A549 (cell line): ENCODE results near the gene MLPH. TPM values are rescaled to one million over a fixed set of nuclear protein-coding genes. Genes with fewer than 3 reads are reported as not detected.

Experiments
- ATAC-seq, 2 experiments: fragments of 200-7000 bp in 1 of 2; fragments of >200 bp in 1 of 2; cut with Nextera tagmentation in 1 of 2; cut with Tn5 transposase in 1 of 2; 3 replicates each; pipeline versions ENCODE4 v1.8.0 to v1.9.1; 2018 to 2020; ENCODE audit warnings: mild to moderate bottlenecking in 1 of 2, moderate library complexity in 1 of 2
- CTCF ChIA-PET: fragments of 300-600 bp; sonication (Branson Sonifier 250); formaldehyde crosslinking; extraction: SDS; loops from one replicate; lab custom pipeline; 2021; ENCODE audit warnings: antibody characterized with exemption, inconsistent platforms; lab: Yijun Ruan, JAX
- POLR2A ChIA-PET: fragments of 350-600 bp; formaldehyde crosslinking; extraction: SDS; loops from one replicate; lab custom pipeline; 2021; ENCODE audit warnings: antibody characterized with exemption, inconsistent platforms; lab: Yijun Ruan, JAX
- DNase-seq, 2 experiments: peaks; one replicate each; pipeline versions ENCODE4 v3.0.0 to v3.0.0-alpha.2; 2011 to 2016; ENCODE audit warnings: low read depth in 1 of 2, low spot score in 1 of 2
- FAIRE-seq: peaks from 2 replicates; lab custom pipeline; 2011; peaks lifted over from hg19 to GRCh38; lab: Jason Lieb, UNC
- H3K27ac ChIP-seq, 2 experiments: fragments of >200 bp; sonication (Bioruptor Twin); formaldehyde crosslinking; 3 replicates each; pipeline ENCODE4 v1.5.1; 2016 to 2017
- H3K4me1 ChIP-seq: fragments of >200 bp; sonication (Bioruptor Twin); formaldehyde crosslinking; 3 replicates; pipeline ENCODE4 v1.6.1; 2016
- H3K4me2 ChIP-seq: fragments of >200 bp; sonication (Bioruptor Twin); formaldehyde crosslinking; 3 replicates; pipeline ENCODE4 v1.6.1; 2016
- H3K4me3 ChIP-seq: fragments of >200 bp; sonication (Bioruptor Twin); formaldehyde crosslinking; 3 replicates; pipeline ENCODE4 v1.5.1; 2016
- H3K9me3 ChIP-seq: fragments of >200 bp; sonication (Bioruptor Twin); formaldehyde crosslinking; 3 replicates; pipeline ENCODE4 v1.6.1; 2016
- BHLHE40 ChIP-seq: IDR thresholded peaks from 2 replicates; pipeline ENCODE4 v1.6.1; 2012; ENCODE audit warnings: low read depth, low read length, inconsistent platforms
- CHD4 ChIP-seq: fragments of 200-600 bp; sonication (generic); IDR thresholded peaks from 2 replicates; pipeline ENCODE4 v1.6.1; 2016; ENCODE audit warnings: antibody characterized with exemption, mild to moderate bottlenecking, borderline replicate concordance
- E2F6 ChIP-seq: IDR thresholded peaks from 2 replicates; pipeline ENCODE4 v1.6.1; 2012; ENCODE audit warnings: low read depth, borderline replicate concordance
- EHF ChIP-seq: fragments of 250-450 bp; sonication (Bioruptor Pico); IDR thresholded peaks from 2 replicates; pipeline ENCODE4 v1.5.0; 2020; ENCODE audit warnings: mild to moderate bottlenecking
- FOSL2 ChIP-seq, 2 experiments: fragments of 450-650 bp in 1 of 2; fragments of >200 bp in 1 of 2; sonication (Bioruptor Twin) in 1 of 2; formaldehyde crosslinking; IDR thresholded peaks; 2 replicates each; pipeline versions ENCODE4 v1.5.0 to v1.6.1; 2016 to 2020; ENCODE audit warnings: mild to moderate bottlenecking in 1 of 2, moderate library complexity in 1 of 2
- GATA3 ChIP-seq: IDR thresholded peaks from 2 replicates; pipeline ENCODE4 v1.6.1; 2012; ENCODE audit warnings: borderline replicate concordance
- MAFK ChIP-seq: fragments of 450-650 bp; IDR thresholded peaks from 2 replicates; pipeline ENCODE4 v1.6.1; 2014; ENCODE audit not compliant: partially characterized antibody
- MAZ ChIP-seq: fragments of 150-350 bp; IDR thresholded peaks from 2 replicates; pipeline ENCODE4 v1.6.1; 2014; ENCODE audit warnings: antibody characterized with exemption, low read depth, low read length, borderline replicate concordance
- NFE2L2 ChIP-seq: fragments of 150-350 bp; conservative IDR thresholded peaks from 2 replicates; pipeline ENCODE4 v1.6.1; 2014; ENCODE audit warnings: low read length
- NPAS2 ChIP-seq: fragments of 250-450 bp; sonication (Bioruptor Pico); IDR thresholded peaks from 2 replicates; pipeline ENCODE4 v1.8.0; 2022; ENCODE audit warnings: mild to moderate bottlenecking, moderate library complexity, borderline replicate concordance
- PBX3 ChIP-seq: IDR thresholded peaks from 2 replicates; pipeline ENCODE4 v1.6.1; 2012
- REST ChIP-seq: fragments of 200-600 bp; sonication (generic); IDR thresholded peaks from 2 replicates; pipeline ENCODE4 v1.6.1; 2016; ENCODE audit warnings: antibody characterized with exemption, mild to moderate bottlenecking, moderate library complexity
- RNF2 ChIP-seq: fragments of 200-600 bp; sonication (generic); IDR thresholded peaks from 2 replicates; pipeline ENCODE4 v1.6.1; 2016; ENCODE audit warnings: low read depth, mild to moderate bottlenecking, antibody characterized with exemption, moderate library complexity, borderline replicate concordance
- USF2 ChIP-seq: fragments of 450-650 bp; IDR thresholded peaks from 2 replicates; pipeline ENCODE4 v1.6.1; 2014; ENCODE audit warnings: antibody characterized with exemption
- WGBS: methylation state at CpG from one replicate; pipeline ENCODE4 v1.1.6; 2017; ENCODE audit errors: missing lambda C conversion rate; 5-methylcytosine and 5-hydroxymethylcytosine counted together
- polyA plus RNA-seq, 4 experiments: library from polyadenylated mRNA; depleted of rRNA in 3 of 4; stranded (reverse); fragments of >200 nt; fragmentation: RNase III in 1 of 4; extraction: RNeasy Plus Mini Kit Qiagen cat#74134 plus additional on column Dnase treatment in 1 of 4; gene quantifications; 2 replicates in 3 of 4; 3 replicates in 1 of 4; pipeline ENCODE4 v1.2.3, GENCODE V29; 2011 to 2017

MLPH gene
- polyA plus RNA-seq, 2 of the 4 experiments (the other 2 are of a cell fraction) = 218 to 350 TPM

GRCh38 chr2:237547841-237548416 lies 60.9 kb downstream of the MLPH start:
- H3K27ac ChIP-seq = no peak overlapping the region
- no peaks in the 10 kb centered on the region for H3K9me3 ChIP-seq
- 81% methylated on average over 10 of the region's 11 CpGs for WGBS
- H3K4me1 ChIP-seq = no peaks in the 10 kb centered on the region
- TF ChIP-seq USF2 (no peak), NPAS2 (no peak), BHLHE40 (no peak), GATA3 (no peak), REST (peak; percentile 42; the same call in 1 of the 2 replicates), PBX3 (no peak), RNF2 (no peak), E2F6 (no peak)
- TF ChIP-seq, all 56 proteins: peak for 1
- DNase-seq = no peak
- CTCF ChIA-PET = interaction anchor here (0.9 to 3.0 kb wide), 6 partner anchors 10 to 35 kb away, joined by 3 to 18 read pairs (median 4); no protein-coding TSS in a partner anchor
- no peak overlapping the region for H3K4me3 ChIP-seq
- ATAC-seq = 0 out of 6 replicates have a peak, but pooled peaks of 1 of the 2 experiments have one; percentile 10
- no peak for FAIRE-seq
- H3K4me2 ChIP-seq = no peak overlapping the region
- POLR2A ChIA-PET = no interaction called here

GRCh38 chr2:237549216-237549615 lies 62.2 kb downstream of the MLPH start:
- H3K9me3 ChIP-seq = peaks cover 7% of the 10 kb centered on the region
- 93% methylated on average over 8 of the region's 8 CpGs for WGBS
- DNase-seq = no peak
- POLR2A ChIA-PET = no interaction called here
- ATAC-seq = no peak
- no peak overlapping the region for H3K4me3 ChIP-seq
- no peak for TF ChIP-seq USF2
- TF ChIP-seq MAFK = no peak
- no peak for TF ChIP-seq CHD4
- TF ChIP-seq NFE2L2 = no peak
- TF ChIP-seq EHF (CRISPR knock-in tag) = no peak
- TF ChIP-seq FOSL2 (IDR thresholded peaks at IDR 0.05) = no peak
- TF ChIP-seq FOSL2 (CRISPR knock-in tag; IDR thresholded peaks at IDR 0.05) = no peak
- TF ChIP-seq MAZ = no peak
- no peaks in the 10 kb centered on the region for H3K4me1 ChIP-seq
- no peak overlapping the region for H3K4me2 ChIP-seq
- H3K27ac ChIP-seq = no peak overlapping the region
- CTCF ChIA-PET = interaction anchor here (1.2 to 3.0 kb wide), 7 partner anchors 9 to 36 kb away, joined by 3 to 18 read pairs (median 3); no protein-coding TSS in a partner anchor
- no peak for FAIRE-seq
